ENCODE results near the gene QPCTL. TPM values are rescaled to one million over a fixed set of nuclear protein-coding genes. Genes with fewer than 3 reads are reported as not detected.
A peak's percentile ranks its signal among the peaks of the same experiment; 100 is the strongest.

The QPCTL gene
- total and polyA plus RNA-seq, 2 of the 13 experiments (the other 11 are each of a cell fraction or from before 2014, with no cell fraction given) = 16.0 to 19.1 TPM

DNA sequence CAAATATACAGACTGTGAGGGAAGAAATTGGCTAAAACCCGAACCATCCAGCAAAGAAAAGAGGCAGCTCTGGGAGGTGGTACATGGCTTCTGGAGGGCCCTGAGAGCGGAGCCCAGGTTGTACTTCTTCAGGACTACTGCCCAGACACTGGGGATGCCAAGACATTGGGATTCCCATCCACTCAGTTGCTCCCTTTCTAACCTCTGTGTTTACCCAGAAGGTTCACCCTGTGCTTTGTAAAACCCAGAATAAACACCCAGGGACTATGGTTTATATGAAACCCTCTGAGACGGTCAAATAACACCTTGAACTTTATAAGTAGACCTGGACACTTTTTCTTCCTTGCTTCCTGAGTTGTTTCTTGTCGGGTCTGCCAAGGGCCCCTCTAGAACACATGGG is 50.5 kb downstream of the QPCTL start:
- in situ Hi-C loops (cut with HindIII; ENCODE audit: extremely low pct_ligation_motif_present, low pct_unique_long_range_greater_than_20kb) = no loop called here
- H3K4me2 ChIP-seq (ENCODE audit: low read depth, low read length) = peak overlapping the region; percentile 42; the same call in 1 of the 2 replicates
- TF ChIP-seq, protein P1, sequence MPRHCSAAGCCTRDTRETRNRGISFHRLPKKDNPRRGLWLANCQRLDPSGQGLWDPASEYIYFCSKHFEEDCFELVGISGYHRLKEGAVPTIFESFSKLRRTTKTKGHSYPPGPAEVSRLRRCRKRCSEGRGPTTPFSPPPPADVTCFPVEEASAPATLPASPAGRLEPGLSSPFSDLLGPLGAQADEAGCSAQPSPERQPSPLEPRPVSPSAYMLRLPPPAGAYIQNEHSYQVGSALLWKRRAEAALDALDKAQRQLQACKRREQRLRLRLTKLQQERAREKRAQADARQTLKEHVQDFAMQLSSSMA (CRISPR knock-in tag; IDR thresholded peaks at IDR 0.05) = no peak
- no peak for TF ChIP-seq FOSL1 (CRISPR knock-in tag; IDR thresholded peaks at IDR 0.05; ENCODE audit: borderline replicate concordance)
- no peak for TF ChIP-seq ZNF792 (CRISPR knock-in tag; IDR thresholded peaks at IDR 0.05)
- TF ChIP-seq NCOR1 (IDR thresholded peaks at IDR 0.05; ENCODE audit: borderline replicate concordance, low read length) = no peak
- no peak for TF ChIP-seq KDM5B (CRISPR knock-in tag; IDR thresholded peaks at IDR 0.05; ENCODE audit: borderline replicate concordance)
- TF ChIP-seq, protein P2, sequence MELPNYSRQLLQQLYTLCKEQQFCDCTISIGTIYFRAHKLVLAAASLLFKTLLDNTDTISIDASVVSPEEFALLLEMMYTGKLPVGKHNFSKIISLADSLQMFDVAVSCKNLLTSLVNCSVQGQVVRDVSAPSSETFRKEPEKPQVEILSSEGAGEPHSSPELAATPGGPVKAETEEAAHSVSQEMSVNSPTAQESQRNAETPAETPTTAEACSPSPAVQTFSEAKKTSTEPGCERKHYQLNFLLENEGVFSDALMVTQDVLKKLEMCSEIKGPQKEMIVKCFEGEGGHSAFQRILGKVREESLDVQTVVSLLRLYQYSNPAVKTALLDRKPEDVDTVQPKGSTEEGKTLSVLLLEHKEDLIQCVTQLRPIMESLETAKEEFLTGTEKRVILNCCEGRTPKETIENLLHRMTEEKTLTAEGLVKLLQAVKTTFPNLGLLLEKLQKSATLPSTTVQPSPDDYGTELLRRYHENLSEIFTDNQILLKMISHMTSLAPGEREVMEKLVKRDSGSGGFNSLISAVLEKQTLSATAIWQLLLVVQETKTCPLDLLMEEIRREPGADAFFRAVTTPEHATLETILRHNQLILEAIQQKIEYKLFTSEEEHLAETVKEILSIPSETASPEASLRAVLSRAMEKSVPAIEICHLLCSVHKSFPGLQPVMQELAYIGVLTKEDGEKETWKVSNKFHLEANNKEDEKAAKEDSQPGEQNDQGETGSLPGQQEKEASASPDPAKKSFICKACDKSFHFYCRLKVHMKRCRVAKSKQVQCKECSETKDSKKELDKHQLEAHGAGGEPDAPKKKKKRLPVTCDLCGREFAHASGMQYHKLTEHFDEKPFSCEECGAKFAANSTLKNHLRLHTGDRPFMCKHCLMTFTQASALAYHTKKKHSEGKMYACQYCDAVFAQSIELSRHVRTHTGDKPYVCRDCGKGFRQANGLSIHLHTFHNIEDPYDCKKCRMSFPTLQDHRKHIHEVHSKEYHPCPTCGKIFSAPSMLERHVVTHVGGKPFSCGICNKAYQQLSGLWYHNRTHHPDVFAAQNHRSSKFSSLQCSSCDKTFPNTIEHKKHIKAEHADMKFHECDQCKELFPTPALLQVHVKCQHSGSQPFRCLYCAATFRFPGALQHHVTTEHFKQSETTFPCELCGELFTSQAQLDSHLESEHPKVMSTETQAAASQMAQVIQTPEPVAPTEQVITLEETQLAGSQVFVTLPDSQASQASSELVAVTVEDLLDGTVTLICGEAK (IDR thresholded peaks at IDR 0.05) = no peak
- TF ChIP-seq, protein P2 (CRISPR knock-in tag; IDR thresholded peaks at IDR 0.05) = no peak
- TF ChIP-seq, protein P3, sequence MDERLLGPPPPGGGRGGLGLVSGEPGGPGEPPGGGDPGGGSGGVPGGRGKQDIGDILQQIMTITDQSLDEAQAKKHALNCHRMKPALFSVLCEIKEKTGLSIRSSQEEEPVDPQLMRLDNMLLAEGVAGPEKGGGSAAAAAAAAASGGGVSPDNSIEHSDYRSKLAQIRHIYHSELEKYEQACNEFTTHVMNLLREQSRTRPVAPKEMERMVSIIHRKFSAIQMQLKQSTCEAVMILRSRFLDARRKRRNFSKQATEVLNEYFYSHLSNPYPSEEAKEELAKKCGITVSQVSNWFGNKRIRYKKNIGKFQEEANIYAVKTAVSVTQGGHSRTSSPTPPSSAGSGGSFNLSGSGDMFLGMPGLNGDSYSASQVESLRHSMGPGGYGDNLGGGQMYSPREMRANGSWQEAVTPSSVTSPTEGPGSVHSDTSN (CRISPR knock-in tag; IDR thresholded peaks at IDR 0.05) = no peak
- no peak for TF ChIP-seq ZBTB42 (CRISPR knock-in tag; IDR thresholded peaks at IDR 0.05)
- TF ChIP-seq TOPORS (CRISPR knock-in tag; IDR thresholded peaks at IDR 0.05) = no peak
- TF ChIP-seq HOXA9 (CRISPR knock-in tag; IDR thresholded peaks at IDR 0.05; ENCODE audit: borderline replicate concordance) = no peak
- TF ChIP-seq, protein P4, sequence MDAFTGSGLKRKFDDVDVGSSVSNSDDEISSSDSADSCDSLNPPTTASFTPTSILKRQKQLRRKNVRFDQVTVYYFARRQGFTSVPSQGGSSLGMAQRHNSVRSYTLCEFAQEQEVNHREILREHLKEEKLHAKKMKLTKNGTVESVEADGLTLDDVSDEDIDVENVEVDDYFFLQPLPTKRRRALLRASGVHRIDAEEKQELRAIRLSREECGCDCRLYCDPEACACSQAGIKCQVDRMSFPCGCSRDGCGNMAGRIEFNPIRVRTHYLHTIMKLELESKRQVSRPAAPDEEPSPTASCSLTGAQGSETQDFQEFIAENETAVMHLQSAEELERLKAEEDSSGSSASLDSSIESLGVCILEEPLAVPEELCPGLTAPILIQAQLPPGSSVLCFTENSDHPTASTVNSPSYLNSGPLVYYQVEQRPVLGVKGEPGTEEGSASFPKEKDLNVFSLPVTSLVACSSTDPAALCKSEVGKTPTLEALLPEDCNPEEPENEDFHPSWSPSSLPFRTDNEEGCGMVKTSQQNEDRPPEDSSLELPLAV (CRISPR knock-in tag; conservative IDR thresholded peaks at IDR 0.05; ENCODE audit: low read depth) = no peak
- TF ChIP-seq ZNF761 (CRISPR knock-in tag; conservative IDR thresholded peaks at IDR 0.05) = no peak
- no peak for TF ChIP-seq FLYWCH1 (CRISPR knock-in tag; IDR thresholded peaks at IDR 0.05)
- WGBS (ENCODE audit: low lambda C conversion rate) = 29% methylated on average over 4 of the region's 4 CpGs
- H3K36me3 ChIP-seq (replicated peaks in 1 of 2; ENCODE audit: control insufficient read depth in 1 of 2, insufficient read depth in 2 of 2, low read length in 2 of 2) = no peaks in the 10 kb centered on the region
- H3K4me1 ChIP-seq (ENCODE audit: insufficient read depth, low read length) = peaks cover 46% of the 10 kb centered on the region
- H3K4me3 ChIP-seq (replicated peaks in 1 of 3; ENCODE audit: insufficient read depth in 1 of 3, low read depth in 2 of 3, low read length in 3 of 3) = no peak overlapping the region
- POLR2A ChIA-PET = interaction anchor here (1.6 kb wide), 1 partner anchor 24 kb away, joined by 3 read pairs; no protein-coding TSS in a partner anchor
- intact Hi-C loops (cut with micrococcal nuclease; ENCODE audit: unreplicated experiment) = no loop called here
- H3K27ac ChIP-seq (ENCODE audit: extremely low read length, insufficient read depth, low read length) = no peak overlapping the region
- H3K9me3 ChIP-seq (ENCODE audit: low read length) = no peaks in the 10 kb centered on the region
- FAIRE-seq = no peak
- H3K79me2 ChIP-seq (ENCODE audit: insufficient read depth, low read length) = no peaks in the 10 kb centered on the region
- no TSS peak for BruUV-seq (replicated peaks)
- ATAC-seq = no peak
- H4K20me1 ChIP-seq (ENCODE audit: insufficient read depth, low read length) = no peaks in the 10 kb centered on the region
- CTCF ChIA-PET (ENCODE audit: low intra/inter-chr PET ratio, low total read pairs) = no interaction called here
- H3K9ac ChIP-seq (ENCODE audit: insufficient read depth, low read depth, low read length) = no peak overlapping the region
- DNase-seq (ENCODE audit: low spot score) = no peak
- no peak overlapping the region for H2AFZ ChIP-seq (ENCODE audit: low read length)
- H3K27me3 ChIP-seq (ENCODE audit: control insufficient read depth in 1 of 2, insufficient read depth in 2 of 2, low read length in 2 of 2) = peaks cover 0 to 32% of the 10 kb centered on the region in 2 experiments; a peak in 2 of 5 replicates
